ENCODE results near the gene ANKRD12. TPM values are rescaled to one million over a fixed set of nuclear protein-coding genes. Genes with fewer than 3 reads are reported as not detected.
A peak's percentile ranks its signal among the peaks of the same experiment; 100 is the strongest.

ANKRD12 gene
- total and polyA plus RNA-seq, 10 of the 15 experiments (the other 5 are each of a cell fraction or from before 2014, with no cell fraction given): 5.9 to 45.7 (median 20.2) TPM

- TF ChIP-seq SMARCA5 (IDR thresholded peaks at IDR 0.05) (0 out of 2 replicates have a peak, but pooled peaks have one; percentile 47), FOXM1 (IDR thresholded peaks at IDR 0.05; ENCODE audit: low read depth, low read length) (peak; percentile 24; the same call in 1 of the 2 replicates), CTCF (IDR thresholded peaks at IDR 0.05 in 2 of 3, conservative IDR thresholded peaks at IDR 0.05 in 1 of 3; ENCODE audit: control insufficient read depth in 2 of 3, extremely low read depth in 1 of 3, insufficient read depth in 1 of 3, low read depth in 3 of 3, low read length in 3 of 3) (peak; percentile 69 to 88 (median 86)), SMC3 (IDR thresholded peaks at IDR 0.05; ENCODE audit: borderline replicate concordance, low read length) (peak; percentile 81; the same call in 1 of the 2 replicates), SRF (IDR thresholded peaks at IDR 0.05; ENCODE audit: low read depth in 2 of 2, low read length in 2 of 2) (no peak), PML (IDR thresholded peaks at IDR 0.05; ENCODE audit: low read length) (0 out of 2 replicates have a peak, but pooled peaks have one; percentile 23)
These were observed 11.0 kb downstream of the ANKRD12 start (continued) for GRCh38 chr18:9147440-9148202.

- RAD21 ChIA-PET (ENCODE audit: unreplicated experiment): interaction anchor here (0.7 to 2.8 kb wide), 13 partner anchors 9 to 197 kb away, joined by 3 to 27 read pairs (median 4); no protein-coding TSS in a partner anchor
- no TSS peak for BruUV-seq (replicated peaks)
- POLR2A ChIA-PET: interaction anchor here (0.6 to 1.3 kb wide), 3 partner anchors 9 to 186 kb away, joined by 3 to 5 read pairs (median 4); no protein-coding TSS in a partner anchor
- no peak for TF ChIP-seq KAT2A (conservative IDR thresholded peaks at IDR 0.05; ENCODE audit: control insufficient read depth, low read depth, low read length)
- TF ChIP-seq RELB (IDR thresholded peaks at IDR 0.05; ENCODE audit: low read depth): no peak
- TF ChIP-seq ZNF592 (IDR thresholded peaks at IDR 0.05): no peak
- TF ChIP-seq SREBF1 (IDR thresholded peaks at IDR 0.05; ENCODE audit: low read length): no peak
- TF ChIP-seq ZNF24 (IDR thresholded peaks at IDR 0.05): no peak
- no peak for TF ChIP-seq CBX5 (IDR thresholded peaks at IDR 0.05; ENCODE audit: low read depth)
- no peak for TF ChIP-seq RFX5 (IDR thresholded peaks at IDR 0.05; ENCODE audit: low read depth, low read length)
- TF ChIP-seq JUNB (IDR thresholded peaks at IDR 0.05): no peak
These were observed 11.6 kb downstream of the ANKRD12 start for GRCh38 chr18:9148203-9148552.

More at GRCh38 chr18:9148203-9148552, 11.6 kb downstream of the ANKRD12 start:
- Histone ChIP-seq H3K4me1 (ENCODE audit: control insufficient read depth, insufficient read depth, low read length) (peaks cover 43% of the 10 kb centered on the region), H4K20me1 (ENCODE audit: control insufficient read depth, insufficient read depth) (no peaks in the 10 kb centered on the region), H3K36me3 (ENCODE audit: control insufficient read depth in 2 of 2, insufficient read depth in 2 of 2, low read length in 1 of 2) (no peaks in the 10 kb centered on the region; a peak in 1 of 4 replicates), H3K79me2 (ENCODE audit: control insufficient read depth, insufficient read depth, low read length) (peaks cover 96% of the 10 kb centered on the region), H3K4me3 (no peak overlapping the region), H2AFZ (ENCODE audit: control insufficient read depth, low read depth, low read length) (no peak overlapping the region), H3K4me2 (ENCODE audit: control insufficient read depth, insufficient read depth) (0 out of 2 replicates have a peak overlapping the region, but pooled peaks have one; percentile 32), H3K27me3 (replicated peaks in 1 of 2; ENCODE audit: control insufficient read depth in 2 of 2, insufficient read depth in 2 of 2, low read length in 1 of 2) (no peaks in the 10 kb centered on the region), H3K9ac (ENCODE audit: control insufficient read depth, insufficient read depth, low read length) (no peak overlapping the region), H3K27ac (ENCODE audit: control insufficient read depth, insufficient read depth) (peak overlapping the region; percentile 71; the same call in 1 of the 2 replicates), H3K9me3 (replicated peaks; ENCODE audit: control insufficient read depth, insufficient read depth, low read length) (no peaks in the 10 kb centered on the region)
- ATAC-seq (no peak), FAIRE-seq (no peak), DNase-seq (ENCODE audit: low read depth, low spot score) (no peak)
- CTCF ChIA-PET: interaction anchor here (0.6 to 2.8 kb wide), 21 partner anchors 8 to 548 kb away, joined by 3 to 40 read pairs (median 5); partner anchors contain the start of gene ANKRD12
- SMC1A ChIA-PET (ENCODE audit: uncharacterized antibody, unreplicated experiment): interaction anchor here (0.7 to 2.8 kb wide), 18 partner anchors 10 to 369 kb away, joined by 3 to 33 read pairs (median 4); partner anchors contain the start of genes ANKRD12 and NDUFV2
- in situ Hi-C loops (cut with MboI) (loop anchor here (10.0 kb wide), 1 partner anchor 443 kb away; the partner anchor contains the start of gene MTCL1), intact Hi-C loops (cut with micrococcal nuclease; ENCODE audit: unreplicated experiment) (loop anchor here (1.0 to 10.0 kb wide), 6 partner anchors 75 to 543 kb away; partner anchors contain the start of gene RAB12)
- WGBS (ENCODE audit: insufficient coverage, insufficient replicate concordance, low lambda C conversion rate, missing lambda C conversion rate): 0% methylated on average over 1 of the region's 1 CpG

Data from GM12878 (cell line).